Activated naive CD8-positive, alpha-beta T cell treated with anti-CD3 and anti-CD28 coated beads for 36 hours (primary cell): ENCODE results near the gene FAM13B. TPM values are rescaled to one million over a fixed set of nuclear protein-coding genes. Genes with fewer than 3 reads are reported as not detected.
A peak's percentile ranks its signal among the peaks of the same experiment; 100 is the strongest.
"Not testable (repeated sequence)": the region's sequence is repeated elsewhere in the genome, so short reads cannot be mapped to it uniquely, and the experiment has no call there.

Source experiments
- DNase-seq: peaks from one replicate; pipeline ENCODE4 v3.0.0; 2021
- H3K27ac Mint-ChIP-seq: one replicate; pipeline ENCODE4 v1.8.0; 2022; ENCODE audit warnings: mild to moderate bottlenecking, moderate library complexity, mixed read lengths
- H3K27me3 Mint-ChIP-seq: one replicate; pipeline ENCODE4 v1.8.0; 2022; ENCODE audit warnings: mild to moderate bottlenecking, mixed read lengths
- H3K36me3 Mint-ChIP-seq: one replicate; pipeline ENCODE4 v1.8.0; 2021; ENCODE audit warnings: mild to moderate bottlenecking, mixed read lengths
- H3K4me1 Mint-ChIP-seq: one replicate; pipeline ENCODE4 v1.8.0; 2021; ENCODE audit warnings: mixed read lengths
- H3K4me3 Mint-ChIP-seq: one replicate; pipeline ENCODE4 v1.8.0; 2022; ENCODE audit warnings: mild to moderate bottlenecking, moderate library complexity, mixed read lengths
- H3K9me3 Mint-ChIP-seq: one replicate; pipeline ENCODE4 v1.8.0; 2022; ENCODE audit warnings: mixed read lengths
- total RNA-seq, 2 experiments: library from RNA; stranded (reverse); gene quantifications; one replicate each; pipeline ENCODE4 v1.2.3, GENCODE V29; 2021

FAM13B gene
- 10 to 100 TPM; 17.8 to 18.2 TPM for total RNA-seq

GRCh38 chr5:138032572-138033385 lies at the start of gene FAM13B:
Gene FAM13B (minus strand): TSS chr5:138033079. CDS start chr5:138019111, 13,968 bp downstream.
- Mint-ChIP-seq H3K4me1 (peaks cover 40% of the 10 kb centered on the region), H3K36me3 (peaks cover 21% of the 10 kb centered on the region), H3K27me3 (no peaks in the 10 kb centered on the region), H3K27ac (peak within 1 kb of the TSS; percentile 92), H3K4me3 (peak within 1 kb of the TSS; percentile 98), H3K9me3 (no peaks in the 10 kb centered on the region)
- peak; percentile 85 for DNase-seq

DNA sequence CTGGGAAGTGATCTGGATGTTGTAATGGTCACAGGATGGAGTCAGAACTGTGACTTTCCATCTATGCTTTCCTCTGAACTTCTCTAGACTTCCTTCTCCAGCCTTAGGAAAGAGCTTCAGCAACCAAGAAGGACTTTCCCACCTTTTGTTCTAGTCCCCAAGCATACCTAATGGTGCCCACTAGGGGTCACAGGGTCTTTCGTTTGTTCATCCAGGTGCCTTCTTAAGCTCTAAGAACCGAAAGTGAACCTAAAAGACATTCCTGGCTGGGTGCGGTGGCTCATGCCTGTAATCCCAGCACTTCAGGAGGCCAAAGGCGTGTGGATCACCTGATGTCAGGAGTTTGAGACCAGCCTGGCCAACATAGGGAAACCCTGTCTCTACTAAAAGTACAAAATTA lies 49.2 kb upstream of the FAM13B start:
- Mint-ChIP-seq H3K4me3 (no peak overlapping the region), H3K9me3 (no peaks in the 10 kb centered on the region), H3K4me1 (peaks cover 18% of the 10 kb centered on the region), H3K36me3 (no peaks in the 10 kb centered on the region), H3K27ac (peak overlapping the region; percentile 87), H3K27me3 (no peaks in the 10 kb centered on the region)
- DNase-seq = no peak

GRCh38 chr5:138078006-138078643 lies 45.2 kb upstream of the FAM13B start:
- Mint-ChIP-seq H3K4me1 (peaks cover 18% of the 10 kb centered on the region), H3K36me3 (no peaks in the 10 kb centered on the region), H3K27me3 (no peaks in the 10 kb centered on the region), H3K27ac (no peak overlapping the region), H3K4me3 (no peak overlapping the region), H3K9me3 (no peaks in the 10 kb centered on the region)
- DNase-seq = no peak

DNA sequence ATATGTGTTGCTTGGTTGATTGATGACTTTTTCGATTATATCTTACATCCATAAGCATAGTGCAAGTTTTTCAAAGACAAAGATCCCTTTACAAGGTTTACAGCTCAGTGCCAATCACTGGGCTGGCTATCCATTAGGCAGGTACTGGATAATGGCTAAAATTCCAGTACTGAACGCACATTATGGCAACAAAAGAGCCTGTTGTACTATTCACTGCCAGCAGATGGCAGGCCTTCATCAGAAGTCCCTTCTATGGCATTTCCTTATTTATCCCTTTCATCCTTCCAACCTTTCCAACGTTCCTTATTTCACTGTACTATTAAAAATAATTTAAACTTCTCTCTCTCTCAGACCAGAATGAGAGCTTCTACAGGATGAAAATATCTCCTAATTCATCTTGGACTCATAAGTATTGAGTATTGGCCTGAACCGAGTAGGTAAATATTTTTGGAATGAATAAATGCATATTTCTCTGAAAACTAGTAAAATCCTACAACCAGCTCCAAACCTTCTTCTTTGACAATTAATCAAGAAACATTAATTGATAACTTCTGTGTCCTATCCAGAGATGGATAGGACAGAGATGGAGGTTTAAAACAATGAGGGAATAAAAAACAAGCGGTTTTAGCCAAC lies 44.3 kb upstream of the FAM13B start:
- Mint-ChIP-seq H3K9me3 (no peaks in the 10 kb centered on the region), H3K4me3 (no peak overlapping the region), H3K27ac (no peak overlapping the region), H3K27me3 (no peaks in the 10 kb centered on the region), H3K4me1 (peaks cover 17% of the 10 kb centered on the region), H3K36me3 (no peaks in the 10 kb centered on the region)
- peak; percentile 42 for DNase-seq

GRCh38 chr5:138070026-138070425 lies 37.1 kb upstream of the FAM13B start:
- not testable (repeated sequence) for H3K27me3 Mint-ChIP-seq, H3K4me3 Mint-ChIP-seq, H3K27ac Mint-ChIP-seq, H3K9me3 Mint-ChIP-seq, H3K4me1 Mint-ChIP-seq, H3K36me3 Mint-ChIP-seq, DNase-seq

- H3K27me3 Mint-ChIP-seq = no peaks in the 10 kb centered on the region
- no peak overlapping the region for H3K4me3 Mint-ChIP-seq
- peaks cover 3% of the 10 kb centered on the region for H3K4me1 Mint-ChIP-seq
- H3K9me3 Mint-ChIP-seq = no peaks in the 10 kb centered on the region
- H3K36me3 Mint-ChIP-seq = no peaks in the 10 kb centered on the region
- no peak overlapping the region for H3K27ac Mint-ChIP-seq
- DNase-seq = peak; percentile 62
These were observed 36.1 kb upstream of the FAM13B start for GRCh38 chr5:138068742-138069600.

DNA sequence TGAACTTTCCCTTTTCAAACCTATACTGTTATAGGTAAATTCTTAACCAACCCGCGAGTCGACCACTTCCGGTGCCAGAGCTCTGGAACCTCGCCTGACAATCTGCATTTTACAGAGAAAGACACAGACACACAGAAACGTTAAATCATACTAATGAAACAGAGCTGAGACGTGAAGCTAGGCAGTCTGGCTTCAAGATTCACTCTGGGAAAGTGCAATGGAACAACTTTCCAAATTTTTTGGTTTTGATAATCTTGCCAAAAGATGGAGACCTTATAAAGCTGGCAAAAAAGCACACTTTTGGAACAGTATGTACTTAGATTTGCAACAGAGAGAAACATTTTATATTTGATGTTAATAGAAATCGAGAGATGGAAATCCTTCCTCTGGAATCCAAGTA lies 35.1 kb upstream of the FAM13B start:
- Mint-ChIP-seq H3K36me3 (no peaks in the 10 kb centered on the region), H3K4me3 (no peak overlapping the region), H3K9me3 (no peaks in the 10 kb centered on the region), H3K27me3 (no peaks in the 10 kb centered on the region), H3K27ac (no peak overlapping the region), H3K4me1 (peaks cover 3% of the 10 kb centered on the region)
- no peak for DNase-seq

- Mint-ChIP-seq H3K4me3 (no peak overlapping the region), H3K36me3 (no peaks in the 10 kb centered on the region), H3K27me3 (no peaks in the 10 kb centered on the region), H3K27ac (no peak overlapping the region), H3K9me3 (no peaks in the 10 kb centered on the region), H3K4me1 (peaks cover 3% of the 10 kb centered on the region)
- DNase-seq = peak; percentile 8
These were observed 32.2 kb upstream of the FAM13B start for GRCh38 chr5:138065102-138065501.

DNA sequence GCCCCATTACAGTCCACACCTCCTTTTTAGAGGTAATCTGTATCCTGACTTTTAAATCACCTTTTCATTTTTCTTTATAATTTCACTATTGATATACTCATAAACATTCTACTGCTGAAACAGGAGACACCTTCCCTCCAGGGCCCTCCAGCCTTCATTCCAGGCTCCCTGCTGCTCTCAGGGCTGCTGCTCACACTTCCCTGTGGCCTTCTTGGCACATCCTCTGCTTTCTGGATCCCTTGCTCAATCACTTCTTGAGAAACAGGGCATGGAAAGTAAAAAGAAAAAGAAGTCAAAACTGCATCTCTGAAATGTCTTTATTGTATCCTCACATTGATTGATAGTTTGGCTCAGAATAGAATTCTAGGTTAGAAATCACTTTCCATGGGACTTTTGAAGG lies 31.6 kb upstream of the FAM13B start:
- H3K9me3 Mint-ChIP-seq = no peaks in the 10 kb centered on the region
- H3K36me3 Mint-ChIP-seq = no peaks in the 10 kb centered on the region
- peaks cover 3% of the 10 kb centered on the region for H3K4me1 Mint-ChIP-seq
- no peak overlapping the region for H3K4me3 Mint-ChIP-seq
- no peak for DNase-seq
- H3K27ac Mint-ChIP-seq = no peak overlapping the region
- no peaks in the 10 kb centered on the region for H3K27me3 Mint-ChIP-seq

DNA sequence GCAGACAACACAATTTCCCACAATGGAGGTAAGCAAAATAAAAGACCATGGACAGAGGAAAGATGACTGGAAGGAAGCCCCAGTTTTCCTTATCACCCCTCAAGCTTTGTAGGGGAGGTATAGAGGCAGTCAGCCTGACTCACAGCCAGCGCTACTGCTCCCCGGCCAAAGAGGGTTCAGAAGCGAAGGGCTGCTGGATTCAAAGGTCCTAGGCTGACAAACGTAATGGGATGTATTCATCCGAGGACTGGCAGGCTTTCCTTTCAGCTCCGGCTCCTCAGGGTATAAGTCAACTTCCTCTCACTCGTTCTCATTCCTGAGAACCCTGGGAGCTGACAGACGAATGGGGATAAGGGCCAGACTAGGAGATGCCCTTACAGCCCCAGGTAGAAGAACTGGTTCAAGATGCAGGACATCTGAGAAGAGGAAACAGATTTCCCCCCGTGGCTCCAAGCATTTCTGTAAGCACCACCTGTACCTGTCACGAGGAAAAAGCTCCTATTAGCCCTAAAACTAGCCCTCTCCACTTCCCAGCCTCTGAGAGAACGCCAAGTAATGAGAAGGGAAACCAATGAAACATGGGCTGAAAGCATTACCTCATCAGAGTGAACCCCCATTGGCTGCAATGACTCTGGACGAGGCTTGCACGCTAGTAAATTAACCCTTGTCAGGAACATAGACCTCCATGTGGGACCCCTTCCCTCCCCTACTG lies 22.1 kb upstream of the FAM13B start:
- Mint-ChIP-seq H3K9me3 (no peaks in the 10 kb centered on the region), H3K36me3 (no peaks in the 10 kb centered on the region), H3K4me3 (no peak overlapping the region), H3K27ac (no peak overlapping the region), H3K4me1 (peaks cover 7% of the 10 kb centered on the region), H3K27me3 (peaks cover 11% of the 10 kb centered on the region)
- no peak for DNase-seq

DNA sequence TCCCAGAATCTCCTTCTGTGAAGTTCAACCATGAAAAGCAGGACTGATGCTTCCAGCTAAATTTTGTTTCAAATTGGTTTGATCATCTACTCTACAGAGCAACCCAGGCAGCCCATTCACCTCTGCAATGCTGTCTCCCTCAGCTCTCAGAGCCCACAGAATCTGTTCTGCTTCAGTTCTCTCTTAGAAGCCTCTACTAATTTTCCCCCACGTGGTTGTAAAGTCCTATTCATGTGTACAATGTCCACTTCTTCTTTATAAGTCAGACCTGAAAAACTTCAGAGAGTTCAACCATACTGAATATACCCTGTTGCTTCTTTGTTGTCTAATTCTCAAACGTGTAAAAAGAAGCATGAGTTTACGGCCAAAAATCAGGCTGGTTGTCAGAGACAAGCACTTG lies 21.3 kb upstream of the FAM13B start:
- Mint-ChIP-seq H3K9me3 (no peaks in the 10 kb centered on the region), H3K4me1 (peaks cover 7% of the 10 kb centered on the region), H3K27me3 (peaks cover 11% of the 10 kb centered on the region), H3K27ac (no peak overlapping the region), H3K4me3 (no peak overlapping the region), H3K36me3 (no peaks in the 10 kb centered on the region)
- DNase-seq = no peak

DNA sequence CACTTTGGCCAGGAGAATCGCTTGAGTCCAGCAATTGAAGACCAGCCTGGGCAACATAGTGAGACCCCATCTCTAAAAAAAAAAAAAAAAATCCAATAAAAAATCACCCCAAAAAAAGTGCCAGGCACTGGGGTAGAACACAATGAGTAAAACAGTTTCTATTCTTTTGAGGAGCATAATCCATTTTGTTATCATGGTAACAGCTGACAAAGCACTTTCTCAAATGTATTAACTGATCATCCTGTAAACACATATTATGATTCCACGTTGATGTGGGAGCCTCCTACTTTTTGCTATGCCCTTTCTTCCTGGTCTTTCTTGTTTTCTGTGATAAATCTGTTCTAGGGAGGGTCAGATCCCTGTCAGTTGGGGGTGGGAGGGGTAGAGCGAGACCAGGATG lies 20.7 kb upstream of the FAM13B start:
- Mint-ChIP-seq H3K27me3 (peaks cover 11% of the 10 kb centered on the region), H3K4me3 (no peak overlapping the region), H3K27ac (no peak overlapping the region), H3K9me3 (no peaks in the 10 kb centered on the region), H3K4me1 (peaks cover 7% of the 10 kb centered on the region), H3K36me3 (no peaks in the 10 kb centered on the region)
- no peak for DNase-seq

DNA sequence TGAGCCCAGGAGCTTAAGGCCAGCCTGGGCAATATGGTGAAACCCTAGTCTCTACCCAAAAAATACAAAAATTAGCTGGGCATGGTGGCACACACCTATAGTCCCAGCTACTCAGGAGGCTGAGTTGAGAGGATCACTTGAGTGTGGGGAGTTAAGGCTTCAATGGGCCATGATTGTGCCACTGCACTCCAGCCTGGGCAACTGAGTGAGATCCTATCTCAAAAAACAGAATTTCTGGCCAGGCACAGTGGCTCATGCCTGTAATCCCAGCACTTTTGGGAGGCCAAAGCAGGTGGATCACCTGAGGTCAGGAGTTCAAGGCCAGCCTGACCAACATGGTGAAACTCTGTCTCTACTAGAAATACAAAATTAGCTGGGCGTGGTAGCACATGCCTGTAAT lies 19.8 kb upstream of the FAM13B start:
- not testable (repeated sequence) for H3K4me3 Mint-ChIP-seq, H3K4me1 Mint-ChIP-seq, H3K36me3 Mint-ChIP-seq, H3K27ac Mint-ChIP-seq, H3K9me3 Mint-ChIP-seq, DNase-seq
- peaks cover 11% of the 10 kb centered on the region for H3K27me3 Mint-ChIP-seq

- Mint-ChIP-seq H3K4me3 (no peak overlapping the region), H3K27me3 (peaks cover 11% of the 10 kb centered on the region), H3K27ac (no peak overlapping the region), H3K9me3 (no peaks in the 10 kb centered on the region), H3K36me3 (no peaks in the 10 kb centered on the region), H3K4me1 (peaks cover 7% of the 10 kb centered on the region)
- no peak for DNase-seq
These were observed 18.8 kb upstream of the FAM13B start for GRCh38 chr5:138051441-138052296.
